HEK293 (cell line): ENCODE results near the gene GLMP.

Source experiments
- MYNN ChIP-seq: fragments of 450-650 bp; formaldehyde crosslinking; IDR thresholded peaks from 2 replicates; pipeline ENCODE4 v1.5.1; 2016; ENCODE audit warnings: missing biosample characterization, missing genetic modification characterization, borderline replicate concordance
- YY1 ChIP-seq: fragments of 450-650 bp; formaldehyde crosslinking; IDR thresholded peaks from 2 replicates; pipeline ENCODE4 v1.5.1; 2018; ENCODE audit warnings: missing biosample characterization, missing genetic modification characterization
- ZBTB21 ChIP-seq: fragments of 450-650 bp; formaldehyde crosslinking; IDR thresholded peaks from 2 replicates; pipeline ENCODE4 v1.5.1; 2017; ENCODE audit warnings: missing biosample characterization, missing genetic modification characterization
- ZNF416 ChIP-seq: fragments of 450-650 bp; formaldehyde crosslinking; IDR thresholded peaks from 2 replicates; pipeline ENCODE4 v1.5.1; 2016; ENCODE audit warnings: missing biosample characterization, missing genetic modification characterization
- ZNF529 ChIP-seq: fragments of 450-650 bp; formaldehyde crosslinking; IDR thresholded peaks from 2 replicates; pipeline ENCODE4 v1.5.1; 2017; ENCODE audit warnings: missing genetic modification characterization, missing biosample characterization; ENCODE audit not compliant: insufficient replicate concordance
- ZNF623 ChIP-seq: fragments of 450-650 bp; formaldehyde crosslinking; IDR thresholded peaks from 2 replicates; pipeline ENCODE4 v1.5.1; 2016; ENCODE audit warnings: missing biosample characterization, missing genetic modification characterization
- TF ChIP-seq, protein P1 (sequence below): fragments of 450-650 bp; formaldehyde crosslinking; IDR thresholded peaks from 2 replicates; pipeline ENCODE4 v1.5.1; 2016; ENCODE audit warnings: missing biosample characterization, missing genetic modification characterization
- TF ChIP-seq, protein P2 (sequence below): fragments of 450-650 bp; formaldehyde crosslinking; IDR thresholded peaks from 2 replicates; pipeline ENCODE4 v1.5.1; 2016; ENCODE audit warnings: missing biosample characterization, missing genetic modification characterization
- TF ChIP-seq, protein P3 (sequence below): fragments of 450-650 bp; IDR thresholded peaks from 2 replicates; pipeline ENCODE4 v1.5.1; 2018; ENCODE audit warnings: missing biosample characterization, missing genetic modification characterization
- TF ChIP-seq, protein P4 (sequence below): fragments of 450-650 bp; IDR thresholded peaks from 2 replicates; pipeline ENCODE4 v1.5.1; 2018; ENCODE audit warnings: missing biosample characterization, mild to moderate bottlenecking, missing genetic modification characterization
- TF ChIP-seq, protein P5 (sequence below): sonication (generic); formaldehyde crosslinking; IDR thresholded peaks from 2 replicates; pipeline ENCODE4 v1.8.1; 2022; ENCODE audit warnings: mild to moderate bottlenecking, moderate library complexity, missing genetic modification reagents
- TF ChIP-seq, protein P6 (sequence below): fragments of 450-650 bp; formaldehyde crosslinking; IDR thresholded peaks from 2 replicates; pipeline ENCODE4 v1.5.1; 2017; ENCODE audit warnings: missing biosample characterization, missing genetic modification characterization
- TF ChIP-seq, protein P7 (sequence below): IDR thresholded peaks from 2 replicates; pipeline ENCODE4 v1.6.1; 2011; ENCODE audit warnings: mild to moderate bottlenecking, low read depth, low read length, borderline replicate concordance

DNA sequence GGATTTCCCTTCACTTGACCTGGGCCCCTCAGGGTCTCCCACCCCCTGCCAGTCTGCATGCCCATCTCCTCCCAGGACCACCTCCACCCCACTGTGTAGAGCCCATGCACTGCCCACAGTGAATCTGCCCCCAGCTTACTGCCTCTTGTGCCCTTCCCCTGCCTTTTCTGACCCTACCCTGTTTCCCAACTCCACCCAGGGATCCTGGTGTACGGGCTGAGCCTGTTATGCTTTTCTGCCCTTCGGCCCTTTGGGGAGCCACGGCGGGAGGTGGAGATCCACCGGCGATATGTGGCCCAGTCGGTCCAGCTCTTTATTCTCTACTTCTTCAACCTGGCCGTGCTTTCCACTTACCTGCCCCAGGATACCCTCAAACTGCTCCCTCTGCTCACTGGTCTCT is 9.4 kb downstream of the GLMP start:
- TF ChIP-seq ZNF416 (tag by site-specific recombination): no peak
- TF ChIP-seq, protein P1, sequence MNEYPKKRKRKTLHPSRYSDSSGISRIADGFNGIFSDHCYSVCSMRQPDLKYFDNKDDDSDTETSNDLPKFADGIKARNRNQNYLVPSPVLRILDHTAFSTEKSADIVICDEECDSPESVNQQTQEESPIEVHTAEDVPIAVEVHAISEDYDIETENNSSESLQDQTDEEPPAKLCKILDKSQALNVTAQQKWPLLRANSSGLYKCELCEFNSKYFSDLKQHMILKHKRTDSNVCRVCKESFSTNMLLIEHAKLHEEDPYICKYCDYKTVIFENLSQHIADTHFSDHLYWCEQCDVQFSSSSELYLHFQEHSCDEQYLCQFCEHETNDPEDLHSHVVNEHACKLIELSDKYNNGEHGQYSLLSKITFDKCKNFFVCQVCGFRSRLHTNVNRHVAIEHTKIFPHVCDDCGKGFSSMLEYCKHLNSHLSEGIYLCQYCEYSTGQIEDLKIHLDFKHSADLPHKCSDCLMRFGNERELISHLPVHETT (tag by site-specific recombination): no peak
- TF ChIP-seq ZNF529 (tag by site-specific recombination): no peak
- TF ChIP-seq, protein P2, sequence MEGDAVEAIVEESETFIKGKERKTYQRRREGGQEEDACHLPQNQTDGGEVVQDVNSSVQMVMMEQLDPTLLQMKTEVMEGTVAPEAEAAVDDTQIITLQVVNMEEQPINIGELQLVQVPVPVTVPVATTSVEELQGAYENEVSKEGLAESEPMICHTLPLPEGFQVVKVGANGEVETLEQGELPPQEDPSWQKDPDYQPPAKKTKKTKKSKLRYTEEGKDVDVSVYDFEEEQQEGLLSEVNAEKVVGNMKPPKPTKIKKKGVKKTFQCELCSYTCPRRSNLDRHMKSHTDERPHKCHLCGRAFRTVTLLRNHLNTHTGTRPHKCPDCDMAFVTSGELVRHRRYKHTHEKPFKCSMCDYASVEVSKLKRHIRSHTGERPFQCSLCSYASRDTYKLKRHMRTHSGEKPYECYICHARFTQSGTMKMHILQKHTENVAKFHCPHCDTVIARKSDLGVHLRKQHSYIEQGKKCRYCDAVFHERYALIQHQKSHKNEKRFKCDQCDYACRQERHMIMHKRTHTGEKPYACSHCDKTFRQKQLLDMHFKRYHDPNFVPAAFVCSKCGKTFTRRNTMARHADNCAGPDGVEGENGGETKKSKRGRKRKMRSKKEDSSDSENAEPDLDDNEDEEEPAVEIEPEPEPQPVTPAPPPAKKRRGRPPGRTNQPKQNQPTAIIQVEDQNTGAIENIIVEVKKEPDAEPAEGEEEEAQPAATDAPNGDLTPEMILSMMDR (tag by site-specific recombination): no peak
- TF ChIP-seq ZBTB21: no peak
- TF ChIP-seq, protein P3, sequence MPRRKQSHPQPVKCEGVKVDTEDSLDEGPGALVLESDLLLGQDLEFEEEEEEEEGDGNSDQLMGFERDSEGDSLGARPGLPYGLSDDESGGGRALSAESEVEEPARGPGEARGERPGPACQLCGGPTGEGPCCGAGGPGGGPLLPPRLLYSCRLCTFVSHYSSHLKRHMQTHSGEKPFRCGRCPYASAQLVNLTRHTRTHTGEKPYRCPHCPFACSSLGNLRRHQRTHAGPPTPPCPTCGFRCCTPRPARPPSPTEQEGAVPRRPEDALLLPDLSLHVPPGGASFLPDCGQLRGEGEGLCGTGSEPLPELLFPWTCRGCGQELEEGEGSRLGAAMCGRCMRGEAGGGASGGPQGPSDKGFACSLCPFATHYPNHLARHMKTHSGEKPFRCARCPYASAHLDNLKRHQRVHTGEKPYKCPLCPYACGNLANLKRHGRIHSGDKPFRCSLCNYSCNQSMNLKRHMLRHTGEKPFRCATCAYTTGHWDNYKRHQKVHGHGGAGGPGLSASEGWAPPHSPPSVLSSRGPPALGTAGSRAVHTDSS (tag by site-specific recombination): no peak
- TF ChIP-seq, protein P4, sequence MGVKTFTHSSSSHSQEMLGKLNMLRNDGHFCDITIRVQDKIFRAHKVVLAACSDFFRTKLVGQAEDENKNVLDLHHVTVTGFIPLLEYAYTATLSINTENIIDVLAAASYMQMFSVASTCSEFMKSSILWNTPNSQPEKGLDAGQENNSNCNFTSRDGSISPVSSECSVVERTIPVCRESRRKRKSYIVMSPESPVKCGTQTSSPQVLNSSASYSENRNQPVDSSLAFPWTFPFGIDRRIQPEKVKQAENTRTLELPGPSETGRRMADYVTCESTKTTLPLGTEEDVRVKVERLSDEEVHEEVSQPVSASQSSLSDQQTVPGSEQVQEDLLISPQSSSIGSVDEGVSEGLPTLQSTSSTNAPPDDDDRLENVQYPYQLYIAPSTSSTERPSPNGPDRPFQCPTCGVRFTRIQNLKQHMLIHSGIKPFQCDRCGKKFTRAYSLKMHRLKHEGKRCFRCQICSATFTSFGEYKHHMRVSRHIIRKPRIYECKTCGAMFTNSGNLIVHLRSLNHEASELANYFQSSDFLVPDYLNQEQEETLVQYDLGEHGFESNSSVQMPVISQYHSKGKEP (tag by site-specific recombination): no peak
- TF ChIP-seq, protein P5, sequence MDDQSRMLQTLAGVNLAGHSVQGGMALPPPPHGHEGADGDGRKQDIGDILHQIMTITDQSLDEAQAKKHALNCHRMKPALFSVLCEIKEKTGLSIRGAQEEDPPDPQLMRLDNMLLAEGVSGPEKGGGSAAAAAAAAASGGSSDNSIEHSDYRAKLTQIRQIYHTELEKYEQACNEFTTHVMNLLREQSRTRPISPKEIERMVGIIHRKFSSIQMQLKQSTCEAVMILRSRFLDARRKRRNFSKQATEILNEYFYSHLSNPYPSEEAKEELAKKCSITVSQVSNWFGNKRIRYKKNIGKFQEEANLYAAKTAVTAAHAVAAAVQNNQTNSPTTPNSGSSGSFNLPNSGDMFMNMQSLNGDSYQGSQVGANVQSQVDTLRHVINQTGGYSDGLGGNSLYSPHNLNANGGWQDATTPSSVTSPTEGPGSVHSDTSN (CRISPR knock-in tag): no peak
- TF ChIP-seq, protein P6, sequence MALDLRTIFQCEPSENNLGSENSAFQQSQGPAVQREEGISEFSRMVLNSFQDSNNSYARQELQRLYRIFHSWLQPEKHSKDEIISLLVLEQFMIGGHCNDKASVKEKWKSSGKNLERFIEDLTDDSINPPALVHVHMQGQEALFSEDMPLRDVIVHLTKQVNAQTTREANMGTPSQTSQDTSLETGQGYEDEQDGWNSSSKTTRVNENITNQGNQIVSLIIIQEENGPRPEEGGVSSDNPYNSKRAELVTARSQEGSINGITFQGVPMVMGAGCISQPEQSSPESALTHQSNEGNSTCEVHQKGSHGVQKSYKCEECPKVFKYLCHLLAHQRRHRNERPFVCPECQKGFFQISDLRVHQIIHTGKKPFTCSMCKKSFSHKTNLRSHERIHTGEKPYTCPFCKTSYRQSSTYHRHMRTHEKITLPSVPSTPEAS (tag by site-specific recombination): no peak
- no peak for TF ChIP-seq ZNF623 (tag by site-specific recombination)
- TF ChIP-seq, protein P7, sequence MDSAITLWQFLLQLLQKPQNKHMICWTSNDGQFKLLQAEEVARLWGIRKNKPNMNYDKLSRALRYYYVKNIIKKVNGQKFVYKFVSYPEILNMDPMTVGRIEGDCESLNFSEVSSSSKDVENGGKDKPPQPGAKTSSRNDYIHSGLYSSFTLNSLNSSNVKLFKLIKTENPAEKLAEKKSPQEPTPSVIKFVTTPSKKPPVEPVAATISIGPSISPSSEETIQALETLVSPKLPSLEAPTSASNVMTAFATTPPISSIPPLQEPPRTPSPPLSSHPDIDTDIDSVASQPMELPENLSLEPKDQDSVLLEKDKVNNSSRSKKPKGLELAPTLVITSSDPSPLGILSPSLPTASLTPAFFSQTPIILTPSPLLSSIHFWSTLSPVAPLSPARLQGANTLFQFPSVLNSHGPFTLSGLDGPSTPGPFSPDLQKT: no peak
- no peak for TF ChIP-seq YY1 (tag by site-specific recombination)
- TF ChIP-seq MYNN: no peak
